ENCODE results near the gene DNAH1.

- no peak for TF ChIP-seq CTCF (IDR thresholded peaks at IDR 0.05)
- TF ChIP-seq EP300 (IDR thresholded peaks at IDR 0.05) = no peak
- no peak for TF ChIP-seq POLR2A (IDR thresholded peaks at IDR 0.05)
Observed at GRCh38 chr3:52350981-52351761, 35.1 kb downstream of the DNAH1 start.
